ENCODE data around the gene DACH1.

Gene DACH1

DNA sequence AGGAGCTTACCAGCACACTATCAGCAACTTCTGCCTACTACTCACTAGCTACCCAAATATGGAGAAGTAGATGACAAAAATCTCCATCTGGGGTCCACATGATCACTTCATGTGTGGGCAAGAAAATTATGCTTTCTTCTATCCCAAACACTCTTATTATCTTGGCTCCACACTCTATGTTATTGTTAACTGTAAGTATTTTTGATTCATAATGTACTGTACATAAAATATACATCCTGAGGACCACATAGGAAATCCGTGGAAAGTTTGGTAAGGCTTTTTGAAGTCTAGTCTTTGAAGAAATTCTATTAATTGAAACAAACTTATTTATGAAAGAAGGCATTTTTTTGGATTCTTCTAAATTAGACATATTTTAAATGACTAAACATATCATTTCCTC is 378.8 kb downstream of the DACH1 start:
- no peak for DNase-seq (ENCODE audit: low spot score)

GRCh38 chr13:71485913-71486312 is 381.1 kb downstream of the DACH1 start:
- no peak for DNase-seq (ENCODE audit: low spot score)

- DNase-seq (ENCODE audit: low spot score) = no peak
Measured at GRCh38 chr13:71483733-71484132, 383.3 kb downstream of the DACH1 start.

DNA sequence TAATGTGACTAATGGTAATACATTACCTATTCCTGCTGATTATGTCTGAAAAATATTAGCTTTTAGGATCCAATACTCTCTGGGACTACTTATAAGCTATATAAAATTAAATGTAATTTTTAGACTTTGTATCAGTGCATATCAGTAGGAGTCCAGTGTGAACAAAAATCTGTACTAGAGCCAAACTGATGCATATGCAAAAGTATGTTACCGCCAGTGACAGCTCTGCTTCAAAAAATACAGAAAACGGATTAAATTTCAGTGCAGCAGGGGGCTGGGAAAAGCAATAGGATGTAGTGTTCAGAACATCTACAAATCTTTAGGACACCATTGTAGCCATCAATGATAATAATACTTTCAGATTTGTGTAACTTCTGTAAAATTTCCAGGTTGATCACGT is 385.5 kb downstream of the DACH1 start:
- DNase-seq (ENCODE audit: low spot score) = no peak

DNA sequence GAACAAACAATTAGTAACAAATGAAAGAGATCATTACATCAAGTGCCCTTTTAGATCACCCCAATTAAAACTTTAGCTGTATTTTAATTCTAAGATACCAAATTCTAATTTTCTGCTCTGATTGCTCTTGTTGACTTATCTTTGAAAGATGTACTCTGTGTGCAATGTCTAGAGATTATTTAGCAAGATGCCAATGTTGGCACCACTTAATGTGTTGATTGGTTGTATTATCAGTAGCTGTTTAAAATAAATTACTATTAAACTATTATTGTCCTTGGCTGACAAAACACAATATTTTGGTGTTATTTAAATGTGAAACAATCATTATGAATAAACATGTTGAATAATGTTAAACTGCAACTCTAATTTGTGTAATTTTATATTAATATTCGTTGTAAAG is 386.0 kb downstream of the DACH1 start:
- DNase-seq (ENCODE audit: low spot score) = no peak

- no peak for DNase-seq (ENCODE audit: low spot score)
Measured at GRCh38 chr13:71477735-71478134, 389.3 kb downstream of the DACH1 start.

GRCh38 chr13:71474936-71475335 is 392.1 kb downstream of the DACH1 start:
- no peak for DNase-seq (ENCODE audit: low spot score)

DNA sequence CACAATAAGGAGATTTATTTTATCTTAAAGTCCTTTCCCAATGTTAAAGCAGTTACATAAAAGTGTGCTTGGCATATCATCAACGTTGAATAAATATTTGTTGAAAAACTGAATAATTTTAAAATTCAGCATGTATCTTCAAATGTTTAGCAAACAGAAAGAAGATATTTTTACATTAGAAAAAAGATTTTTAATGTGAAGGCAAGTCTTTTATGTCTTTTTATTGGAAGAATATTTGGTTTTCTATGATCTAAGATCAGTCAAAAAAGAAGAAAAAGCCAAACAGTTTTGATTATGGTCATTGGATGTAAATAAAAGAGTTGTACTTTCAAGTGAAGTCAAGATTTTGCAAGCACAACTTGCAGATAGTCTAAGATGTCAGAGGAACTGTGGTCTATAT is 397.4 kb downstream of the DACH1 start:
- DNase-seq (ENCODE audit: low spot score) = no peak

GRCh38 chr13:71464686-71465085 is 402.3 kb downstream of the DACH1 start:
- no peak for DNase-seq (ENCODE audit: low spot score)

DNA sequence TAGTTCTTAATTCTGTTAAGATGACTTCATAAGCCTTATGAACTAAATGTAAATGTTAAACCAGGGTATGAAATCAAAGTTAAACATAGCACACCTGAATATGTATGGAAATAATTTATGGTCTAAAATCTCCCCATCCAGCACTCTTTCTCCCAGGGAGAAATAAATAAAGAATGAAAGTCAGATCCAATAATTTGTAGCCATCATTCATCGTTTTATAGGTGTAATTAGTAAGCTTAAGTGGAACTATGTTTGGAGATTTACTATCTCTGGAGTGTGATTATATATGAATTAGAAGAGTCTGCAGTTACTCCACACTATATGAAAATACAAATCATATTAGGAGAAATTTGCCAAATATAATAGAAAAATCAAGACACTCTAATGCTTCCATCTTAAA is 405.1 kb downstream of the DACH1 start:
- DNase-seq (ENCODE audit: low spot score) = no peak

DNA sequence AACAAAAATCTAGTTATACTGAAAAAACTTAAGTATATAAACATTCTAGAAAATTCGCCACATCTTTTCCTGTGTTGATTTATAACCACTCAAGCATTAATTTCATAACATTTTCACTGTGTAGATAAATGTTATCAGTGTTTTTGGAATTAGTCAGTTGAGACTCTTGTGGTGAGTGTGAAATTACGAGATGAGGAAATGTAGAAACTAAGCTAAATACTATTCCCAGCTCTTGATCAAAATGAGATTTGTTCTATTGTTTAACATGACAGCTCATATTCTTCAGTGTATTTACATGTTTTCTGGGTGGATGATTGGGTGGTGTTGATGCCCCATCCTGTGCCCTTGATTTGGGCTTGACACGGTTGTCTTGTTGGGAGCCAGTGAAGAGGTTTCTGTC is 406.8 kb downstream of the DACH1 start:
- DNase-seq (ENCODE audit: low spot score) = no peak

DNA sequence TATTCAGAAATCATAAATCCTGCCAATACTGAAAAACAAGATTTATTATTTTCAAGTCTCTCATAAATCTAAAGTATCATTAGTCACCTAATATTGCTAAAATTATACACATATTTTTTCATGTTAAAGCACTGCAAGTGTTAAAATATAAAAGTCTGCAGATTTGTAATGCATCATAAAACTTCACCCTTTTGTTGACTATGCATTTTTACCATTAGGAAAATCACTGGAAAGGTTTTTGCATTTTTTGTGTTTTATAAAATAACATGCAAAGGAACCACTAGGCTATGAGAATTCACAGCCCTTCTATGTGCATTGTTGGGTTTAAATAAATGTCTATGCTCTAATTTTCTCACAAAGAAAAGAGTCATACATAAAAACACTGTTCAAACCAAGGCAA is 407.3 kb downstream of the DACH1 start:
- DNase-seq (ENCODE audit: low spot score) = no peak

- no peak for DNase-seq (ENCODE audit: low spot score)
Measured at GRCh38 chr13:71457645-71458044, 409.4 kb downstream of the DACH1 start.

GRCh38 chr13:71456136-71456535 is 410.9 kb downstream of the DACH1 start:
- no peak for DNase-seq (ENCODE audit: low spot score)

DNA sequence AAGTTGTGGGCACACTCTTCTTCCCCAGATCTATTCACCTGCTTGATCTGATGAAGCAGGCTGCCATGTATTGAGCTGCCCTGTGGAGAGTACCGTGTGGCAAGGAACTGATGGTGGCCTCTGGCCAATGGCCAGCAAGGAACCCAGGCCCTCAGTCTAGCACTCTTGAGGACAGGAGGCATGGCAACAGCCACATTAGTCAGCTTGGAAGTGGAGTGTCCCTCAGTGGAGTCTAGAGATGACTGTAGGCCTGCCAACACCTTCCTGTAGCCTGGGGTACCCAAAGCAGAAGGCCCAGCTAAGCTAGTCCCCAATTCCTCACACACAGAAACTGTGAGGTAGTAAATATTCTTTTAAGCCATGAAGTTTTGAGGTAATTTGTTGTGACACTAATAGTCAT is 412.5 kb downstream of the DACH1 start:
- no peak for DNase-seq (ENCODE audit: low spot score)

DNA sequence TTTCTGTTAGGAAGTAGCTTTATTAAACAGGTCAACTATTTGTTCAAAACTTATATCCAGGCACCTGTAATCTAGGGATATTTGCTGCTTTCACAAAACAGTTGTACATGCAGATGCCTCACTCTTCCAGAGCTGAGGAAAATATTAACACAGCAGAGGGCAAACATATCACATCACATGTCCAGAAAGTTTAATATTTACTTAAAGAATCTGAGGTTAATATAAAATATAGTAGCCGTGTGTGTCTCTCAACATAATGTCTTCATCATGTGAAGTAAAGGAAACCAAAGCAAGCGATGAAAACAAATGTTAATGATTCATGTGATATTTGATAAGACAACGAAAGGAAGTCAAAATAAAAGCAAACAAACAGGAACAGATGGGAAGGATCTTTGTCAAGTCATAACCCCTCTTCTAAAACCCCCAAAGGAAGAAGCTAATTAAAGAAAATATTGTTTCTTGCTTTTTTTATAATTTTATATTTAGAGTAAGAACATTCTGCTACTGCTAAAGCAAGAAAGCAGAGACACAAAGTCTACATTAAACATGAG is 418.8 kb downstream of the DACH1 start:
- no peak for DNase-seq (ENCODE audit: low spot score)

GRCh38 chr13:71437704-71438103 is 429.3 kb downstream of the DACH1 start:
- no peak for DNase-seq (ENCODE audit: low spot score)

DNA sequence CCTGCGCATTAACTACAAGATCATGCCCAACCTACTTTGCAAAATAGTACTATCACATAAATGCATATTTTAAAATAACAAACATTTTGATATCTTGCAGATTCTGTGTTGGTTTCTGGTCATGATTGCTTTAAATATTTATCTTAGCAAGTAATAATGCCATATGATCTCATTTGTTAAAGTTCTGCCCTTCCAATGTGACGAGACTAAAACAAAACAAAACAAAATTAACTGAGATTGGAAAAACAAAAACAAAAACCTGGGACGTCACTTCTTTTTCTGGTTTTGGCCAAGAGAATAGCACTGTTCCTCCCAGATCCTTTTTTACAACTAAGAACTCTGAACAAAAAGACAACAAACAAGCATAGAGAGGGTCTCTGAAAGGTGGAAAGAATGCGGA is 436.3 kb downstream of the DACH1 start:
- no peak for DNase-seq (ENCODE audit: low spot score)

- no peak for DNase-seq (ENCODE audit: low spot score)
Measured at GRCh38 chr13:71417205-71417604, 449.8 kb downstream of the DACH1 start.

DNA sequence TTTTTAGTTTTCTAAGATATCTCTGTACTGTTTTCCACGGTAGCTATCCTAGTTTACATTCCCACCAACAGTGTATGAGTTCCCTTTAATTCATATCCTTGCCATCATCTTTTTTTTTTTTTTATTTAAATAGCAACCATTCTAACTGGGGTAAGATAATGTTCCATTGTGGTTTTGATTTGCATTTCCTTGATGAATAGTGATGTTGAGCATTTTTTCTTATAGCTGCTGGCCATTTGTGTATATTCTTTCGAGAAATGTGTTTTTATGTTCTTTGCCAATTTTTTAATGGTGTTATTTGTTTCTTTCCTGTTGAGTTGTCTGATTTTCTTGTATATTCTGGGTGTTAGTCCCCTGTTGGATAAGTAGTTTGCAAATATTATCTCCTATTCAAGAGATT is 454.8 kb downstream of the DACH1 start:
- DNase-seq (ENCODE audit: low spot score) = no peak

DNA sequence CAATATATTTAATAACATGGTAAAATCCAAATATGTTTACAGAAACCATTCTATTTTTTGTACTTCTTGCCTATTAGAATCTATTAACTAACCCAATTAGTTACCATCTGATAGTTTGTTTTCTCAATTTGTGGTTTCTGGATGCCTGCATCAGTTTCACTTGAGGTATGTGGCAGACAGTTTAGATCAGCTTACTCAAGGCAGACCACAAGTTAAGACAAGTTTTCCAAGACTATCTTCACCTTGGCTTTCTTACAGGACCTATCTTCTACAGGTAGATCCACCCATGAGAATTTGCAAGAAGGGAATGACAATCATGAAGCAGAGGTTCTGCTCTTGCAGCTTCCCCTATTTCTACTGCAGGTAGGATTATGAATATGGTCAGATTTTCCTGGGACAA is 458.6 kb downstream of the DACH1 start:
- DNase-seq (ENCODE audit: low spot score) = no peak

DNA sequence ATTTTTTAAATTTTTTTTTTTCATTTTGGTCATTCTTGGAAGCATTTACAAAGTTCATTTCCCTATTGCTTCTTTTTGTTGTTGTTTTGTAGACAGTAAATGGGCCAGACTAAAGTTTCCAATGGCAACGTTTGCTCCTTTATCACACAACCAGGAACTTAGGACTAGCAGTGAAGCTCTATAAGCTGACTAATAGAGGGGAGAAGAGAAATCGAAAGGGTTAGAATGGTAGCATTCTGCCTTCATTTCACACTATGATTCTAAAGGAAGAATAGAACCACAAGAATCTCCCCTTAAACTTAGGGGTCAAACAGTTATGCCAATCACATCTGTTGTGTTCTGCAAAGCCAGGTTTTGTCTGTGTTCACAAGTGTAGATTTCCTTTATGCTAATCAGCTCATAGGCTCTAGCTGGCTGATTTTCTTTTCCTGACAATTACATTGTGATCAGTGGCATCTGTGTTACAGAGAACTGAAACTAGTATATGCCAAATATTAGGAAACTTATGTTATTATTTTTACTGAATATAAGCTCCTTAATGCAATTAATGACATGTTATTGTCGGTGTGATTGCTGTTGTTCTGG is 467.3 kb downstream of the DACH1 start:
- no peak for DNase-seq (ENCODE audit: low spot score)

DNA sequence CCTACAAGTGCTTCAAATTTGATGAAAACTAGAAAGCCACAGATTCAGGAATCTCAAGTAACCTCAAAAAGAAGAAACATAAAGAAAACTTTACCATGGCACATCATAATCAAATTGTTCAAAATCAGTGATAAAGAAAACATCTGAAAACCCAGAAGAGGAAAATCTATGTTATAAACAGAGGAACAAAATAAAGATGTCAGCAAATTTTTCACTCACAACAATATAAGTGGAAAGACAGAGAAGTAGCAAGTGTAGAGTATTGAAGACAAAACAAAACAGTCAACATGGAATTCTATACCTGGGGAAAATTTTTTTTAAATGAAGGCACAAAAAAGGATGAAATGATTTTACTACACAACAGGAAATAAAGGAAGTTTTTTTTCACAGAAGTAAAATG is 470.9 kb downstream of the DACH1 start:
- DNase-seq (ENCODE audit: low spot score) = no peak

- DNase-seq (ENCODE audit: low spot score) = no peak
Measured at GRCh38 chr13:71395053-71395452, 472.0 kb downstream of the DACH1 start.

DNA sequence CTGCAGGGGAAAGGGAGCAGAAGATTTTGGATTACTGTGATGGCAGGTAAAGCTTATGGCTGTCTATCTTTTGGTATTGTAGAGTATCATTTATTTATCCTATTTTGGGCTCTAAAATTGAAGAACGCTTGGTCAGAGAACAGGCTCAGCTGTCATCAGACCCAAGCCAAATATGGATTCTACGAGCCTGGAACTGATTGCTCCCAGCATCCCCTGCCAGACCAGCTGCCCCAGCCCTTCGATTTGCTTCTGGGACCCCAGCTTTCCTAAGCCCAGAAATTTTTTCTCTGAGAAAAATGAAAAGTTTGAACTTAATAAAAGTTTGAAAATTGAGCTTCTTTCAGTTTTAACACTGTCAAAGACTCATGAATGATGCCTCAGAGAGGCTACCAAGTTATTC is 472.8 kb downstream of the DACH1 start:
- no peak for DNase-seq (ENCODE audit: low spot score)
